Urinary bladder (tissue), 4 donors: ENCODE measurements around the gene TUBAL3. TPM values are rescaled to one million over a fixed set of nuclear protein-coding genes. Genes with fewer than 3 reads are reported as not detected.
"Not testable (repeated sequence)": the region's sequence is repeated elsewhere in the genome, so short reads cannot be mapped to it uniquely, and the experiment has no call there.

Source experiments
- DNase-seq: peaks from one replicate; pipeline ENCODE4 v3.0.0-alpha.2; 2015; ENCODE audit errors: extremely low spot score
- H3K27ac ChIP-seq: one replicate; pipeline ENCODE4 v1.5.1; 2013; ENCODE audit warnings: low read depth, mild to moderate bottlenecking, moderate library complexity
- H3K36me3 ChIP-seq: one replicate; pipeline ENCODE4 v1.6.1; 2013; ENCODE audit warnings: mild to moderate bottlenecking, moderate library complexity; ENCODE audit not compliant: insufficient read depth
- H3K4me1 ChIP-seq: one replicate; pipeline ENCODE4 v1.6.1; 2013; ENCODE audit warnings: mild to moderate bottlenecking, moderate library complexity; ENCODE audit not compliant: insufficient read depth
- H3K4me3 ChIP-seq: one replicate; pipeline ENCODE4 v1.5.1; 2013; ENCODE audit warnings: low read depth, low read length
- WGBS: extraction: QIAGEN DNeasy Blood & Tissue Kit; methylation state at CpG from one replicate; pipeline ENCODE4 v1.1.7; 2013; 5-methylcytosine and 5-hydroxymethylcytosine counted together
- polyA plus RNA-seq: library from polyadenylated mRNA; stranded (reverse); fragments of 200-250 nt; gene quantifications from one replicate; pipeline ENCODE4 v1.2.3, GENCODE V29; 2013
- total RNA-seq: library from RNA; depleted of rRNA; stranded (reverse); fragments of >200 nt; gene quantifications from one replicate; pipeline ENCODE4 v1.2.3, GENCODE V29; 2014
- donor health status: healthy with polysubstance abuse.
- donor health status: healthy.

The TUBAL3 gene
- total and polyA plus RNA-seq, 2 donors = 0.05 to 0.16 TPM

DNA sequence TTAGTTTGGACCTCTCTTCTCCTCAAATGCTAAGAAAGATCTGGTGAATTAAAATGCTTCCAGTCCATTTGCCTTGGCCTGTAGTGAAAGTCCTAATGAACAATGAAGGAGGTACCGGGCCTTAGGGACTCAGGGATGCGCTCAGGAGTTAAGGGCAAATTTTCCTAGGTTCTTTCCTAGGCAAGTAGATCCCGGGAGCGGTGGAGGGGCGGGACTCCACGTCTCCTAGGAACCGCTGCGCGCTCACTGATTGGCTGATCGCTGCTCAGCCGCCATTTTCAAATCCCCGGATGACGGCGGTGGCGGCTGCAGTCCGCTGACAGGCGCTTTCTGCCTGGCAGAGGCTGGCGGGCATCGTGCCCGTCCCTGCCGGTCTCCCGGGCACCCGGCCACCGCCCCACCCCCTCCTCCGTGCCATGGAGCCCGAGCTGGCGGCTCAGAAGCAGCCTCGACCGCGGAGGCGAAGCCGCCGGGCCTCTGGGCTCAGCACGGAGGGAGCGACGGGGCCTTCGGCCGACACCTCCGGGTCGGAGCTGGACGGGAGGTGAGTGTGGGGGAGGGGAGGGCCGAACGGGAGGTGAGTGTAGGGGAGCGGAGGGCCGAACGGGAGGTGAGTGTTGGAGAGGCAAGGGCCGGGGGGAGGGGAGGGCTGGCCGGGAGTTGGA, 7.8 kb upstream of the TUBAL3 start, which contains the start of gene NET1:
NET1 (plus strand) TSS at position 281 of the 665 bp plus-strand sequence; CDS start at position 417, 136 bp downstream.
- WGBS = under 1% methylated on average over 48 of the region's 48 CpGs

DNA sequence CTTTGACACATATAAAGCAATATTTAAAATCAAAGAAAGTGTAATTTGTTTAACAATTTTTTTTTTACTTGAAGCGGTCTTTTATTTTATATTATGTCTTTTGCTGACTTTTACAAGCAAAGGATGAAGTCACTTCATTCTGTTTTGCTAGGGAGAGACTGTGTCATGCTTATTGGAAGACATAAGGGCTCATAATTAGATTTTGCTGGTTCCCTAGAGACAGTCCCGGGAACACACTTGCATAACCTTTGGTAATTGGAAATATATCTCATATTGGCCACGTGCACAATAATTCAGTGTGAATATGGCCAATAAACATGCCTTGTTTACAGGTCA, 7.3 kb upstream of the TUBAL3 start:
- no peaks in the 10 kb centered on the region for H3K36me3 ChIP-seq
- 22% methylated on average over 3 of the region's 3 CpGs for WGBS
- peak; percentile 5 for DNase-seq
- H3K4me3 ChIP-seq = peak overlapping the region; percentile 93
- no peak overlapping the region for H3K27ac ChIP-seq
- no peaks in the 10 kb centered on the region for H3K4me1 ChIP-seq

More for the DNA sequence above, 7.8 kb upstream of the TUBAL3 start, which contains the start of gene NET1:
- peak; percentile 62 for DNase-seq
- Histone ChIP-seq H3K27ac (no peak within 1 kb of the TSS), H3K4me3 (peak within 1 kb of the TSS; percentile 93), H3K4me1 (no peaks in the 10 kb centered on the region), H3K36me3 (no peaks in the 10 kb centered on the region)

GRCh38 chr10:5410787-5411186, 6.2 kb upstream of the TUBAL3 start:
- H3K27ac ChIP-seq, H3K4me3 ChIP-seq, H3K36me3 ChIP-seq, DNase-seq, H3K4me1 ChIP-seq: not testable (repeated sequence)

DNA sequence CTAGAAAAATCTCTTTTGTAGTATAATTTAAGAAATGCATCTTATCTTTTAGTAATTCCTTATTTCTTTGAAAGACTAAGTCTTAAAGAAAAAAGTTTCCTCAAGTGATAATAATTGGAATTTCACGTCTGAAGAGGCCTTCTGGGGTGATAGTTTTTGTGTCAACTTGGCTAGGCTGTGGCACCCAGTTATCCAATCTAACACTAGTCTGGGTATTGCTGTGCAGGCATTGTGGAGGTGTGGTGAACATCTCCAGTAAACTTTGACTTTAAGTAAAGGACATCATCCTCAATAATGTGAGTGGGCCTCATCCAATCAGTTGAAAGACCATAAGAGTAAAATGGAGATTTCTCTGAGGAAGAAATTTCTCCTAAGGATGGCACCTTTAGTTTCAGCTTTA, 2.3 kb upstream of the TUBAL3 start:
- Histone ChIP-seq H3K36me3 (no peaks in the 10 kb centered on the region), H3K4me3 (no peak overlapping the region), H3K4me1 (no peaks in the 10 kb centered on the region), H3K27ac (no peak overlapping the region)
- DNase-seq = no peak
- 56% methylated on average over 1 of the region's 1 CpG for WGBS

GRCh38 chr10:5402798-5403197, 1.8 kb downstream of the TUBAL3 start:
- Histone ChIP-seq H3K4me3 (no peak overlapping the region), H3K27ac (no peak overlapping the region), H3K4me1 (no peaks in the 10 kb centered on the region), H3K36me3 (no peaks in the 10 kb centered on the region)
- DNase-seq = no peak
- 80% methylated on average over 3 of the region's 3 CpGs for WGBS

GRCh38 chr10:5400468-5401240, 4.0 kb downstream of the TUBAL3 start:
- H3K36me3 ChIP-seq = no peaks in the 10 kb centered on the region
- no peak for DNase-seq
- no peaks in the 10 kb centered on the region for H3K4me1 ChIP-seq
- no peak overlapping the region for H3K27ac ChIP-seq
- 82% methylated on average over 9 of the region's 9 CpGs for WGBS
- no peak overlapping the region for H3K4me3 ChIP-seq

GRCh38 chr10:5399332-5399731, 5.3 kb downstream of the TUBAL3 start:
- no peak for DNase-seq
- 67% methylated on average over 6 of the region's 6 CpGs for WGBS

GRCh38 chr10:5396556-5397300, 7.9 kb downstream of the TUBAL3 start:
- 82% methylated on average over 12 of the region's 12 CpGs for WGBS
- Histone ChIP-seq H3K4me1 (no peaks in the 10 kb centered on the region), H3K27ac (no peak overlapping the region), H3K36me3 (no peaks in the 10 kb centered on the region), H3K4me3 (no peak overlapping the region)
- DNase-seq = no peak

More at GRCh38 chr10:5399332-5399731, 5.3 kb downstream of the TUBAL3 start:
- H3K4me1 ChIP-seq = no peaks in the 10 kb centered on the region
- H3K4me3 ChIP-seq = no peak overlapping the region
- H3K36me3 ChIP-seq = no peaks in the 10 kb centered on the region
- H3K27ac ChIP-seq = no peak overlapping the region

GRCh38 chr10:5395168-5395567, 9.5 kb downstream of the TUBAL3 start:
- no peaks in the 10 kb centered on the region for H3K4me1 ChIP-seq
- no peak overlapping the region for H3K27ac ChIP-seq
- WGBS = 90% methylated on average over 18 of the region's 18 CpGs
- no peaks in the 10 kb centered on the region for H3K36me3 ChIP-seq
- DNase-seq = no peak
- no peak overlapping the region for H3K4me3 ChIP-seq

GRCh38 chr10:5393529-5393928, 11.1 kb downstream of the TUBAL3 start:
- H3K4me1 ChIP-seq = no peaks in the 10 kb centered on the region
- no peak overlapping the region for H3K4me3 ChIP-seq
- no peak overlapping the region for H3K27ac ChIP-seq
- H3K36me3 ChIP-seq = no peaks in the 10 kb centered on the region
- DNase-seq = no peak
- 93% methylated on average over 14 of the region's 14 CpGs for WGBS

GRCh38 chr10:5391790-5392189, 12.8 kb downstream of the TUBAL3 start:
- 94% methylated on average over 3 of the region's 3 CpGs for WGBS
- Histone ChIP-seq H3K4me3 (no peak overlapping the region), H3K27ac (no peak overlapping the region), H3K4me1 (no peaks in the 10 kb centered on the region), H3K36me3 (no peaks in the 10 kb centered on the region)
- no peak for DNase-seq

- H3K36me3 ChIP-seq = no peaks in the 10 kb centered on the region
- no peak overlapping the region for H3K27ac ChIP-seq
- H3K4me1 ChIP-seq = no peaks in the 10 kb centered on the region
- no peak overlapping the region for H3K4me3 ChIP-seq
- DNase-seq = no peak
- WGBS = 99% methylated on average over 1 of the region's 1 CpG
These were observed 13.9 kb downstream of the TUBAL3 start for GRCh38 chr10:5390607-5391205.

DNA sequence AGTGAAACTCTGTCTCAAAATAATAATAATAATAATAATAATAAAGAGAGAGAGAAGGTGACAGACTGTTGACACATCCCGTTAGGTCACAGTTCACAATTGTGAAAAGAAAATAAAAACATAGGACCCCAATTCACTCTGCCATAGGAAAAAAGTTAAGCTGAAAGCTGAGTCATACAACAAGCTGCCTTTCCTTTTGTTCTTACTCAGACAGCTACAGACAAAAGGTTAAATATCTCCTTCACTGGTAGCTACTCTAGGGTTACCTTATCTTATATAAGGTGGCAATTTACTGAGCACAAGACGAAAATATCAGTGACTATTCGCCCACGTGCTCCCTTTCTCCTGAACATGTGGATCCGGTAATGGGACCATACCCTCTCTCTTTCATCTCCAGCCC, 17.5 kb downstream of the TUBAL3 start:
- no peaks in the 10 kb centered on the region for H3K4me1 ChIP-seq
- DNase-seq = no peak
- H3K27ac ChIP-seq = no peak overlapping the region
- no peaks in the 10 kb centered on the region for H3K36me3 ChIP-seq
- H3K4me3 ChIP-seq = no peak overlapping the region
- 79% methylated on average over 5 of the region's 5 CpGs for WGBS
